SU-DHL-6 (cell line): ENCODE measurements around the gene USP30.

Source experiments
- H2AFZ ChIP-seq: fragments of 200-600 bp; sonication (generic); 2 replicates; pipeline ENCODE4 v1.6.1; 2014; ENCODE audit warnings: low read depth, mild to moderate bottlenecking, moderate library complexity, mixed read lengths, antibody characterized with exemption, low read length; ENCODE audit not compliant: severe bottlenecking
- H3F3A ChIP-seq: fragments of 200-600 bp; shearing (Covaris generic); 2 replicates; pipeline ENCODE4 v1.6.0; 2016; ENCODE audit warnings: antibody characterized with exemption, mild to moderate bottlenecking; ENCODE audit not compliant: insufficient read depth
- H3K27ac ChIP-seq: fragments of 200-600 bp; sonication (generic); 2 replicates; pipeline ENCODE4 v1.5.1; 2016; ENCODE audit warnings: low read depth, mild to moderate bottlenecking, low read length, moderate library complexity, mixed read lengths
- H3K27me3 ChIP-seq: fragments of 200-600 bp; sonication (generic), shearing (Covaris generic); 2 replicates; pipeline ENCODE4 v1.6.0; 2014; ENCODE audit warnings: mild to moderate bottlenecking, low read length
- H3K36me3 ChIP-seq: fragments of 200-600 bp; sonication (generic); 2 replicates; pipeline ENCODE4 v1.6.1; 2014; ENCODE audit warnings: mild to moderate bottlenecking, low read length, mixed read lengths
- H3K4me2 ChIP-seq: fragments of 300-600, 200-600 bp; shearing (Covaris generic), sonication (generic); 2 replicates; pipeline ENCODE4 v1.6.0; 2014; ENCODE audit warnings: low read length, low read depth, mild to moderate bottlenecking; ENCODE audit not compliant: poor library complexity, severe bottlenecking
- H3K4me3 ChIP-seq: fragments of 200-600 bp; sonication (generic); 2 replicates; pipeline ENCODE4 v1.5.1; 2014; ENCODE audit warnings: antibody characterized with exemption, low read length, mild to moderate bottlenecking, mixed read lengths; ENCODE audit not compliant: insufficient read depth, poor library complexity, severe bottlenecking
- H3K79me2 ChIP-seq: fragments of 200-600 bp; sonication (generic); 2 replicates; pipeline ENCODE4 v1.6.1; 2014; ENCODE audit warnings: mild to moderate bottlenecking, low read length, moderate library complexity; ENCODE audit not compliant: insufficient read depth
- H3K9ac ChIP-seq: fragments of 200-600 bp; sonication (generic); 2 replicates; pipeline ENCODE4 v1.7.0; 2014; ENCODE audit warnings: mild to moderate bottlenecking, low read length
- H3K9me2 ChIP-seq: fragments of 200-600 bp; sonication (generic); replicated peaks from 2 replicates; pipeline ENCODE4 v1.6.1; 2014; ENCODE audit warnings: low read length; ENCODE audit not compliant: insufficient read depth
- H3K9me3 ChIP-seq: fragments of 200-600 bp; sonication (generic); 2 replicates; pipeline ENCODE4 v1.6.1; 2014; ENCODE audit warnings: low read length, mixed read lengths; ENCODE audit not compliant: insufficient read depth
- H4K20me1 ChIP-seq: fragments of 200-600 bp; sonication (generic); 2 replicates; pipeline ENCODE4 v1.6.1; 2014; ENCODE audit warnings: low read depth, mild to moderate bottlenecking, antibody characterized with exemption, low read length, moderate library complexity, mixed read lengths
- CTCF ChIP-seq: fragments of 200-600 bp; sonication (generic); IDR thresholded peaks from one replicate; pipeline ENCODE4 v1.5.1; 2017; ENCODE audit warnings: antibody characterized with exemption, mild to moderate bottlenecking, low read length, moderate library complexity; ENCODE audit not compliant: insufficient read depth, poor library complexity, severe bottlenecking
- EZH2phosphoT487 ChIP-seq: fragments of 200-600 bp; sonication (generic), shearing (Covaris generic); conservative IDR thresholded peaks from 2 replicates; pipeline ENCODE4 v1.6.1; 2018; ENCODE audit warnings: mild to moderate bottlenecking, antibody characterized with exemption, low read length, moderate library complexity, mixed read lengths

USP30 gene

GRCh38 chr12:109074866-109075265, 22.5 kb downstream of the USP30 start:
- no peak overlapping the region for H3K27ac ChIP-seq
- no peak for TF ChIP-seq CTCF
- no peak for TF ChIP-seq EZH2phosphoT487
- H3K9me3 ChIP-seq: no peaks in the 10 kb centered on the region
- H3K27me3 ChIP-seq: no peaks in the 10 kb centered on the region
- no peaks in the 10 kb centered on the region for H3K9me2 ChIP-seq
- no peak overlapping the region for H3K4me2 ChIP-seq
- no peak overlapping the region for H3K4me3 ChIP-seq
- peaks cover 41% of the 10 kb centered on the region for H3K36me3 ChIP-seq
- no peak overlapping the region for H3K9ac ChIP-seq
- H2AFZ ChIP-seq: no peak overlapping the region
- H3F3A ChIP-seq: no peaks in the 10 kb centered on the region
- no peaks in the 10 kb centered on the region for H3K79me2 ChIP-seq
- H4K20me1 ChIP-seq: no peaks in the 10 kb centered on the region

- TF ChIP-seq EZH2phosphoT487: no peak
- Histone ChIP-seq H3K9ac (no peak overlapping the region), H3K27me3 (no peaks in the 10 kb centered on the region), H3K9me3 (no peaks in the 10 kb centered on the region), H3K36me3 (peaks cover 19% of the 10 kb centered on the region; the same call in 1 of the 2 replicates), H3K27ac (no peak overlapping the region), H2AFZ (no peak overlapping the region), H3K9me2 (no peaks in the 10 kb centered on the region), H3K79me2 (no peaks in the 10 kb centered on the region), H4K20me1 (no peaks in the 10 kb centered on the region), H3K4me2 (no peak overlapping the region), H3F3A (peaks cover 12% of the 10 kb centered on the region; the same call in 1 of the 2 replicates), H3K4me3 (no peak overlapping the region)
These were observed 30.4 kb downstream of the USP30 start for GRCh38 chr12:109082751-109083150.

GRCh38 chr12:109084425-109084824, 32.0 kb downstream of the USP30 start:
- H3K9ac ChIP-seq: no peak overlapping the region
- no peaks in the 10 kb centered on the region for H4K20me1 ChIP-seq
- no peak overlapping the region for H3K4me2 ChIP-seq
- peaks cover 12% of the 10 kb centered on the region; the same call in 1 of the 2 replicates for H3F3A ChIP-seq
- H2AFZ ChIP-seq: no peak overlapping the region
- no peak overlapping the region for H3K4me3 ChIP-seq
- no peaks in the 10 kb centered on the region for H3K9me2 ChIP-seq
- H3K27ac ChIP-seq: no peak overlapping the region
- H3K79me2 ChIP-seq: no peaks in the 10 kb centered on the region
- H3K27me3 ChIP-seq: no peaks in the 10 kb centered on the region
- TF ChIP-seq CTCF: no peak
- no peak for TF ChIP-seq EZH2phosphoT487
- no peaks in the 10 kb centered on the region for H3K9me3 ChIP-seq
- H3K36me3 ChIP-seq: peaks cover 13% of the 10 kb centered on the region; the same call in 1 of the 2 replicates

- peaks cover 13% of the 10 kb centered on the region; the same call in 1 of the 2 replicates for H3K36me3 ChIP-seq
These were observed 33.2 kb downstream of the USP30 start for GRCh38 chr12:109085590-109085989.

More at GRCh38 chr12:109085590-109085989, 33.2 kb downstream of the USP30 start:
- H4K20me1 ChIP-seq: no peaks in the 10 kb centered on the region
- no peaks in the 10 kb centered on the region for H3K79me2 ChIP-seq
- H3K27me3 ChIP-seq: no peaks in the 10 kb centered on the region
- H3K27ac ChIP-seq: no peak overlapping the region
- no peak overlapping the region for H3K9ac ChIP-seq
- H3K9me2 ChIP-seq: no peaks in the 10 kb centered on the region
- H3K9me3 ChIP-seq: no peaks in the 10 kb centered on the region
- H3K4me3 ChIP-seq: no peak overlapping the region
- TF ChIP-seq CTCF (no peak), EZH2phosphoT487 (no peak)
- H3F3A ChIP-seq: peaks cover 12% of the 10 kb centered on the region; the same call in 1 of the 2 replicates
- H2AFZ ChIP-seq: no peak overlapping the region
- H3K4me2 ChIP-seq: no peak overlapping the region
